G401.6 (cell line): ENCODE results near the gene CHST2.

Experiments used
- FAIRE-seq: peaks from 2 replicates; lab custom pipeline; 2012; peaks lifted over from hg19 to GRCh38; lab: Jason Lieb, UNC

The CHST2 gene

DNA sequence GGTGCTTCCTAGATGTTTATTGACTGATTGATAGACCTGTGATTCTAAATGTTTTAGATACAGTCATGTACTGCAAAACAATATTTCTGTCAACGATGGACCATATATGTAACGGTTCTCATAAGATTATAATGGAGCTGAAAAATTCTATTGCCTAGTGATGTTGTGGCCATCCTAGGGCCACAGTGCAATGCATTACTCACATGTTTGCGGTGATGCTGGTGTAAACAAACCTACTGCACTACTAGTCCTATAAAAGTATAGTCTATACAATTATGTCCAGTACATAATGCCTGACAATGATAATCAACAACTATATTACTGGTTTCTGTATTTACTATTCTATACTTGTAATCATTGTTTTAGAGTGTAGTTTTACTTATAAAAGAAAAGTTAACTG is 46.8 kb downstream of the CHST2 start:
- FAIRE-seq, result no peak

DNA sequence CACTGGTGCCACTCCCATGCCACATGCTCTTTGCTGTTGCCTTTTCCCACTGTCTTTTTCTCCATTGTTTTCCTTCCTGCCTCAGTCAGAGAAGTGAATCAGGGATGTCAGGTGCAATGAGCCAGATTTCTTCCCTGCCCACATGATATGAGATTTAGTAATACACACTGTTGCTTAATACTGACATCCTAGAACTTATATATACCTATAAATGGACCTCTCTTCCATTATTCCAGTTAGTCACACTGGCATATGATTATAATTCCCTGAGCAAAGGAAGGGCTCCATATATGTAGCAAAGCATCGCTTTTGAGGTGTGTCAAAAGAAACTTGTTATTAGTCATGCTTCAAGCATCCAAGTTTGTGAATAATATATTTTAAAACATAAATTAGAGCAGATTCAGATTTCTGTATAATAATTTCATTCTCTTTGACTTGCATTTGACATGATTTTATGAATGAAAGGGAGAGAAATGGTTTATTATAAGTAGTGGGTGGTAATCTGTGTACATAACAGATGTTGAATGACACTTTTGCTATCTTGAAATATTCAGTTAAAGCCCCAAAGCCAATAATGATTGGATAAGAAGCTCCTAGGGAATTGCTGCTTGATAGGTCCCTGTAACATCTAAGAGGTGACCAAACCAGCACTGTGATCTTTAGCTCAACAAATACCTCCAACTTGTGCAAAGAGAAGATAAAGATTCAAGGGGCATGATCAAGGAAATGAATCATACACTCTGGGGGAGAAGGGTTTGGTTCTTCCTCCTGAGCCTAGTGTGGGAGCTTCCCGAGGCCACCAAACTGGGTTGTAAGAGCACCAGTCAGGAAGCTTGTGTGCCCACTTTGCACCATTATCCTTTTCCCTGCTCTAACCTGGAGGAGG is 48.6 kb downstream of the CHST2 start:
- no peak for FAIRE-seq

DNA sequence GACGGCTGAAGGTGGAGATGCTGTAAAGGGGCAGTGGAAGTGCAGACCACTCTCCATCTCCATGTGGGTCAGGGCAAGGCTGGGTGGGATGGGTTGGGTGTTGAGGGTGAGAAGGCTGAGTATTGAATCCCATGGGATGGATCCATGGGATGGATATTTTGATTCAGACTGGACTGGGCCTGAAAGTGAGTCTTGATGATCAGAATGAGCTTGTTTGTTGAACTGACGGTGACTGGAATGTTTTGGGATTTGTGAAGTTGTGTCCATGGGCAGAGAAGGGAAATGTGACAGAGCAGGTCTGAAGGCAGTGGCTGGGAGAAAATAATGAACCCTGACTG is 49.3 kb downstream of the CHST2 start:
- FAIRE-seq, result no peak

DNA sequence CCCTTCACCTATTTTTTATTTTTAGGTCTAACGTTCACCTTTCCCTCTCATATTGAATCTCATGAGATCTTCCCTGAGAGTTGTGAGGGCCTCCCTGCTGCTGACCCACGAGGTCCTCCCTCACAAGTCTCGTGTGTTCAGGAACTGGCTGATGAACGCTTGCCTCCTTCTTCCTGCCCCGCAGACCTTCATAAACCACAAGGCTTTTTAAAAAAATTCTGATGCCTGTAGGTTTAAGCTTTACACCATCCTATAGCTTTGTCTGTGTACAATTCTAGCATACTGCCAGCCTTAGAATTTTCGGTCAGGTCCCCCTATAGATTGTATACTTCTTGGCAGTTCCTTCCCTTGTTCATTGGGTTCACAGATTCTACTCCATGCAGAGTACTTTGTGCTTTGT is 50.5 kb downstream of the CHST2 start:
- no peak for FAIRE-seq

DNA sequence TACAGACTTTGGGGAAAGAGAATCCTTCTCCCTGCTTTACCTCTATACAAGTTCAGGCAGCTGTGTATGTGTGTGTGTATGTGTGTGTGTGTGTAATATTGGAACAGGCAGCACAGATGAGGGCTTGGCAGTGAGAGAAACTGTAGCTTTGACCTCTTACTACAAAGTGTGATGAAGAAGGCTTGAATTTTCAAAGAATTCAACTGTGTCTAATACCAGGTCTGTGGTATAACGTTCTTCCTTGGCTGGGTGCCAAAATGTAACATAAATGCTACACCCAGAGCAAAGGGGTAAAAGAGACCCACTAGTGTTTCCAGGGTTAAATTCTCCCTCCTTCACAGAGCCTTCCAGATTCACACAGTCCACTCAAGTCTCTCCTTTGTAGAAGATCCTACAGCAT is 51.1 kb downstream of the CHST2 start:
- FAIRE-seq, result no peak

GRCh38 chr3:143171141-143171980 is 51.8 kb downstream of the CHST2 start:
- FAIRE-seq, result no peak

DNA sequence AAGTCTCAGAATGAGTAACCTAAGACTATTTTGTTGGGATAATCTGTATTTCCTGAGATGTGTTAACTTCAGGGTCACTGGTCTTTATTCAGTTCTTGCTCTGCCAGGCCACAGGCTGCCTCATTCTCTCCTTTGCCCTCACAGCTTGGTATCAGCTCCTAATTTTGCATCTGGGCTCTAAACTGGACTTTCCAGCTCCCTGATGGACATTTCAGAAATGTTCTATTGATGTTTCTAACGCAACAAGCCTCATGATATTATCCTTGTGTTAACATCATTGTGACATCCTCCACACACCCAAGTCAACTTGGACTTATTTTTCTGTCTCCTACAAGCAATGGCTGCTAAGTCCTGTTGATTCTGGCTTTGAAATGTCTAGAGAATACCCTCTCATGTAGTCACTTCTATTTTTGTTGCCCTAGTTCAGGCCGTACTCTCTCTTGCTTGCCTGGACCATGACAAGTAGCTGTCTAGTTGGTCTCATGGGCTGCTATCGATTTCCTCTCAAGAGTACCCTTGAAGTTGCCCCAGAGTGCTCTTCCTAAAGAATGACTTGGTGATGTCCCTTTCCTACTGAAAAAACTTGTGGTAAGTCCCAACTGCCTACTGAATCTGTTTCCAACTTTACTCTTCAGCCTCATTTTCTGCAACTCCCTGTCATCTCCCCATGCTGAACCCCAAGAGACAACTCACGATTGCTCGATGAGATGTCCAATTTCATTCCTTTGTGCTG is 52.7 kb downstream of the CHST2 start:
- no peak for FAIRE-seq

- no peak for FAIRE-seq
Observed at GRCh38 chr3:143172795-143173145, 53.2 kb downstream of the CHST2 start.

DNA sequence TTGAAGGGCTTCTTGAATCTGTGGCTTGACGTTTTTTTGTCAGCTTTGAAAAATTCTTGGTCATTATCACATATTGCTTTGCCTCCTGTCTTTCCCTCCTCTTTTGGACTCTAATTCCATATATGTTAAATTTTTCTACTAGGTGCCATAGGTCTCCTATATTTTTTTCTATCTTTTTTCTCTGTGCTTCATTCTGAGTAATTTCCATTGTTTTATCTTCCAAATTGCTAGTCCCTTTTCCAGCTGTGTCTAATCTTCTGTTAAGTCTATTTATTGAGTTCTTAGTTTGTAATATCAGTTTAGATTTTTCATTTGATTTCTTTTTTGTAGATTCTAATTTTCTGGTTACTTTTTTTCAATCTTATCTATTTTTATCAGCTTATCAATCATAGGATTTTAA is 53.7 kb downstream of the CHST2 start:
- FAIRE-seq, result no peak
